ENCODE measurements around the gene DNHD1.

Gene DNHD1

GRCh38 chr11:6614446-6614845 lies 117.4 kb downstream of the DNHD1 start:
- DNase-seq = no peak

- no peak for DNase-seq
Measured at GRCh38 chr11:6615046-6615445, 118.0 kb downstream of the DNHD1 start.

- no peak for DNase-seq
Measured at GRCh38 chr11:6615882-6616585, 119.0 kb downstream of the DNHD1 start.

- DNase-seq = no peak
Measured at GRCh38 chr11:6616596-6617250, 119.6 kb downstream of the DNHD1 start.

- no peak for DNase-seq
Measured at GRCh38 chr11:6617315-6617781, 120.3 kb downstream of the DNHD1 start.

GRCh38 chr11:6618117-6619003 lies 121.3 kb downstream of the DNHD1 start:
- no peak for DNase-seq

- peak; percentile 86 to 93 for DNase-seq
Measured at GRCh38 chr11:6619004-6619745, 122.1 kb downstream of the DNHD1 start, which contains the start of gene TPP1. TSS of gene TPP1 (minus strand) at chr11:6619422. CDS start at chr11:6619400, 22 bp downstream.

GRCh38 chr11:6620636-6621035 lies 123.6 kb downstream of the DNHD1 start:
- DNase-seq = no peak

Measured in SW 1271 (cell line).